SK-N-SH treated with all-trans-retinoic acid at 6 μM for 48 hours (cell line): ENCODE data around the gene LARGE1.

Source experiments
- ATAC-seq: fragments of 200-7000 bp; cut with Tn5 transposase; 3 replicates; pipeline ENCODE4 v1.9.1; 2020; ENCODE audit warnings: mild to moderate bottlenecking, moderate library complexity
- ARNTL ChIP-seq: fragments of 450-650 bp; formaldehyde crosslinking; IDR thresholded peaks from 2 replicates; pipeline ENCODE4 v1.5.0; 2020; ENCODE audit warnings: low read depth, mild to moderate bottlenecking, moderate library complexity, borderline replicate concordance
- BACH2 ChIP-seq: fragments of 250-450 bp; sonication (Bioruptor Pico); IDR thresholded peaks from 2 replicates; pipeline ENCODE4 v1.9.0; 2021; ENCODE audit warnings: mild to moderate bottlenecking, borderline replicate concordance
- CSDC2 ChIP-seq: fragments of 250-450 bp; sonication (Bioruptor Pico); IDR thresholded peaks from 2 replicates; pipeline ENCODE4 v1.5.0; 2020; ENCODE audit warnings: mild to moderate bottlenecking, moderate library complexity
- ESRRG ChIP-seq: fragments of 250-450 bp; sonication (Bioruptor Pico); IDR thresholded peaks from 2 replicates; pipeline ENCODE4 v1.6.1; 2021; ENCODE audit warnings: mild to moderate bottlenecking
- GLIS3 ChIP-seq: fragments of 250-450 bp; sonication (Bioruptor Pico); IDR thresholded peaks from 2 replicates; pipeline ENCODE4 v1.5.0; 2020; ENCODE audit warnings: mild to moderate bottlenecking, moderate library complexity
- ISL1 ChIP-seq: fragments of 250-450 bp; sonication (Bioruptor Pico); IDR thresholded peaks from 2 replicates; pipeline ENCODE4 v2.1.2; 2022; ENCODE audit warnings: mild to moderate bottlenecking, moderate library complexity
- OSR1 ChIP-seq: fragments of 250-450 bp; sonication (Bioruptor Pico); IDR thresholded peaks from 2 replicates; pipeline ENCODE4 v1.8.0; 2022; ENCODE audit warnings: moderate library complexity, mild to moderate bottlenecking, inconsistent platforms
- PPARA ChIP-seq: fragments of 250-450 bp; sonication (Bioruptor Pico); IDR thresholded peaks from 2 replicates; pipeline ENCODE4 v1.5.0; 2020; ENCODE audit warnings: mild to moderate bottlenecking, borderline replicate concordance
- RARB ChIP-seq: fragments of 250-450 bp; sonication (Bioruptor Pico); IDR thresholded peaks from 2 replicates; pipeline ENCODE4 v1.8.0; 2021; ENCODE audit warnings: mild to moderate bottlenecking, moderate library complexity
- SNAI2 ChIP-seq: fragments of 250-450 bp; sonication (Bioruptor Pico); IDR thresholded peaks from 2 replicates; pipeline ENCODE4 v1.5.0; 2020; ENCODE audit warnings: mild to moderate bottlenecking, moderate library complexity
- TCF4 ChIP-seq: fragments of 250-450 bp; sonication (Bioruptor Pico); IDR thresholded peaks from 2 replicates; pipeline ENCODE4 v1.8.0; 2021; ENCODE audit warnings: mild to moderate bottlenecking, moderate library complexity, borderline replicate concordance
- TOX ChIP-seq: fragments of 250-450 bp; sonication (Bioruptor Pico); IDR thresholded peaks from 2 replicates; pipeline ENCODE4 v1.8.0; 2021; ENCODE audit warnings: mild to moderate bottlenecking, moderate library complexity, borderline replicate concordance
- ZC3H10 ChIP-seq: fragments of 250-450 bp; sonication (Bioruptor Pico); IDR thresholded peaks from 2 replicates; pipeline ENCODE4 v1.5.1; 2021; ENCODE audit warnings: mild to moderate bottlenecking, moderate library complexity
- ZFP3 ChIP-seq: fragments of 250-450 bp; sonication (Bioruptor Pico); IDR thresholded peaks from 2 replicates; pipeline ENCODE4 v1.5.0; 2020; ENCODE audit warnings: mild to moderate bottlenecking, moderate library complexity
- ZFP30 ChIP-seq: fragments of 450-650 bp; formaldehyde crosslinking; IDR thresholded peaks from 2 replicates; pipeline ENCODE4 v1.5.0; 2022; ENCODE audit warnings: mild to moderate bottlenecking, moderate library complexity
- ZNF565 ChIP-seq: fragments of 450-650 bp; formaldehyde crosslinking; conservative IDR thresholded peaks from 2 replicates; pipeline ENCODE4 v1.5.0; 2020; ENCODE audit warnings: low read depth, mild to moderate bottlenecking, moderate library complexity
- ZNF70 ChIP-seq: fragments of 450-650 bp; formaldehyde crosslinking; IDR thresholded peaks from 2 replicates; pipeline ENCODE4 v1.5.0; 2020; ENCODE audit warnings: mild to moderate bottlenecking, moderate library complexity
- ZNF8 ChIP-seq: fragments of 450-650 bp; formaldehyde crosslinking; IDR thresholded peaks from 2 replicates; pipeline ENCODE4 v1.5.0; 2020; ENCODE audit warnings: mild to moderate bottlenecking, moderate library complexity
- TF ChIP-seq, protein P1 (sequence below): fragments of 250-450 bp; sonication (Bioruptor Pico); IDR thresholded peaks from 2 replicates; pipeline ENCODE4 v1.5.1; 2021; ENCODE audit warnings: mild to moderate bottlenecking, moderate library complexity
- TF ChIP-seq, protein P2 (sequence below): fragments of 250-450 bp; sonication (Bioruptor Pico); IDR thresholded peaks from 2 replicates; pipeline ENCODE4 v1.8.0; 2021; ENCODE audit warnings: low read depth, mild to moderate bottlenecking, moderate library complexity, borderline replicate concordance
- TF ChIP-seq, protein P3 (sequence below): fragments of 250-450 bp; sonication (Bioruptor Pico); IDR thresholded peaks from 2 replicates; pipeline ENCODE4 v1.8.0; 2020; ENCODE audit warnings: mild to moderate bottlenecking, moderate library complexity, borderline replicate concordance
- TF ChIP-seq, protein P4 (sequence below): fragments of 250-450 bp; sonication (Bioruptor Pico); IDR thresholded peaks from 2 replicates; pipeline ENCODE4 v1.5.1; 2020; ENCODE audit warnings: low read depth, mild to moderate bottlenecking, moderate library complexity

LARGE1 gene

DNA sequence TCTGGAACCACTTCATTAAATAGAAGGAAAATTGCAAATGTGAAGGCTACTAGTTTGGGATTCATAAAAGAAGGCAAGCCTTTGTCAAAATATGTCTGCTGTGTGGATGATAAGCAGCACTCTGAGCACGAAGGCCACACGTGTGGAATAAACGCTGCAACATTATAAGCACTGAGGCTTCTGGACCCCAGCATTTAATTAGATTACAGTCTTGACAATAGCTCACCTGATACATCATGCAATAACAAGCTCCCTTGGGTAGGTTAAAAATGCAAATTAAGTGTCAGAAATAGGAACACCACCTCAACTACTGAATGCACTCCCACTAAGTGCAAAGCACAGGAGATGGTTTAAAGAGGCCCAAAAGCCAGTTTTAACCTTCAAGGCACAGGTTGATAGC lies 179.3 kb downstream of the LARGE1 start:
- TF ChIP-seq ZFP30 (CRISPR knock-in tag) = no peak
- TF ChIP-seq, protein P1, sequence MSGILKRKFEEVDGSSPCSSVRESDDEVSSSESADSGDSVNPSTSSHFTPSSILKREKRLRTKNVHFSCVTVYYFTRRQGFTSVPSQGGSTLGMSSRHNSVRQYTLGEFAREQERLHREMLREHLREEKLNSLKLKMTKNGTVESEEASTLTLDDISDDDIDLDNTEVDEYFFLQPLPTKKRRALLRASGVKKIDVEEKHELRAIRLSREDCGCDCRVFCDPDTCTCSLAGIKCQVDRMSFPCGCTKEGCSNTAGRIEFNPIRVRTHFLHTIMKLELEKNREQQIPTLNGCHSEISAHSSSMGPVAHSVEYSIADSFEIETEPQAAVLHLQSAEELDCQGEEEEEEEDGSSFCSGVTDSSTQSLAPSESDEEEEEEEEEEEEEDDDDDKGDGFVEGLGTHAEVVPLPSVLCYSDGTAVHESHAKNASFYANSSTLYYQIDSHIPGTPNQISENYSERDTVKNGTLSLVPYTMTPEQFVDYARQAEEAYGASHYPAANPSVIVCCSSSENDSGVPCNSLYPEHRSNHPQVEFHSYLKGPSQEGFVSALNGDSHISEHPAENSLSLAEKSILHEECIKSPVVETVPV (CRISPR knock-in tag) = no peak
- TF ChIP-seq ZC3H10 (CRISPR knock-in tag) = no peak
- TF ChIP-seq RARB = no peak
- TF ChIP-seq PPARA = no peak
- no peak for TF ChIP-seq ZNF70 (CRISPR knock-in tag)
- no peak for TF ChIP-seq CSDC2
- no peak for TF ChIP-seq ZNF8 (CRISPR knock-in tag)
- TF ChIP-seq OSR1 (CRISPR knock-in tag) = no peak
- no peak for ATAC-seq

DNA sequence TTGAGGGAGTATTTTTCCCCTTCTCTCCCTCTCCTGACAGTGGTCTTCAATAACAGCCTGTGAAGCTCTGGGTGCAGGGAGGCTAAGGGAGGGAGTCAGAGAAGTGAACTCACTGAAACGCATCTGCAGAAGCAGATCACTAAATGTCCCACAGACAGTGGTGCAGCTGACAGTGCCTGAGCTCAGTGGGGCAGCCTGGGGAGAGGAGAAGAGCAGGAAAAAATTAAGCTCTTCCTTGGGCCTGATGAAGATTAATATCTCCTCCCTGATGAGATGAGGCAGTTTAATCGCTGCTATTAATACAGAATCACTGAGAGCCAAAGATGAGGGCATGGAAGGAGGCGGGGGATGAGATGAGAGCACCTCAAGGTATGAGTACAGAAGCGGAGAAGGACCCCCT lies 180.8 kb downstream of the LARGE1 start:
- no peak for ATAC-seq
- TF ChIP-seq, protein P2, sequence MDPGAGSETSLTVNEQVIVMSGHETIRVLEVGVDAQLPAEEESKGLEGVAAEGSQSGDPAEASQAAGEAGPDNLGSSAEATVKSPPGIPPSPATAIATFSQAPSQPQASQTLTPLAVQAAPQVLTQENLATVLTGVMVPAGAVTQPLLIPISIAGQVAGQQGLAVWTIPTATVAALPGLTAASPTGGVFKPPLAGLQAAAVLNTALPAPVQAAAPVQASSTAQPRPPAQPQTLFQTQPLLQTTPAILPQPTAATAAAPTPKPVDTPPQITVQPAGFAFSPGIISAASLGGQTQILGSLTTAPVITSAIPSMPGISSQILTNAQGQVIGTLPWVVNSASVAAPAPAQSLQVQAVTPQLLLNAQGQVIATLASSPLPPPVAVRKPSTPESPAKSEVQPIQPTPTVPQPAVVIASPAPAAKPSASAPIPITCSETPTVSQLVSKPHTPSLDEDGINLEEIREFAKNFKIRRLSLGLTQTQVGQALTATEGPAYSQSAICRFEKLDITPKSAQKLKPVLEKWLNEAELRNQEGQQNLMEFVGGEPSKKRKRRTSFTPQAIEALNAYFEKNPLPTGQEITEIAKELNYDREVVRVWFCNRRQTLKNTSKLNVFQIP (CRISPR knock-in tag) = no peak
- TF ChIP-seq RARB (no peak), ESRRG (CRISPR knock-in tag) (no peak), ISL1 (CRISPR knock-in tag) (no peak), SNAI2 (CRISPR knock-in tag) (no peak), ZFP30 (CRISPR knock-in tag) (no peak), OSR1 (CRISPR knock-in tag) (no peak), TCF4 (CRISPR knock-in tag) (no peak), ZFP3 (CRISPR knock-in tag) (no peak), BACH2 (CRISPR knock-in tag) (no peak), ZNF8 (CRISPR knock-in tag) (no peak), ZNF70 (CRISPR knock-in tag) (no peak), ZNF565 (CRISPR knock-in tag) (no peak), GLIS3 (CRISPR knock-in tag) (no peak), ZC3H10 (CRISPR knock-in tag) (no peak)
- TF ChIP-seq, protein P3, sequence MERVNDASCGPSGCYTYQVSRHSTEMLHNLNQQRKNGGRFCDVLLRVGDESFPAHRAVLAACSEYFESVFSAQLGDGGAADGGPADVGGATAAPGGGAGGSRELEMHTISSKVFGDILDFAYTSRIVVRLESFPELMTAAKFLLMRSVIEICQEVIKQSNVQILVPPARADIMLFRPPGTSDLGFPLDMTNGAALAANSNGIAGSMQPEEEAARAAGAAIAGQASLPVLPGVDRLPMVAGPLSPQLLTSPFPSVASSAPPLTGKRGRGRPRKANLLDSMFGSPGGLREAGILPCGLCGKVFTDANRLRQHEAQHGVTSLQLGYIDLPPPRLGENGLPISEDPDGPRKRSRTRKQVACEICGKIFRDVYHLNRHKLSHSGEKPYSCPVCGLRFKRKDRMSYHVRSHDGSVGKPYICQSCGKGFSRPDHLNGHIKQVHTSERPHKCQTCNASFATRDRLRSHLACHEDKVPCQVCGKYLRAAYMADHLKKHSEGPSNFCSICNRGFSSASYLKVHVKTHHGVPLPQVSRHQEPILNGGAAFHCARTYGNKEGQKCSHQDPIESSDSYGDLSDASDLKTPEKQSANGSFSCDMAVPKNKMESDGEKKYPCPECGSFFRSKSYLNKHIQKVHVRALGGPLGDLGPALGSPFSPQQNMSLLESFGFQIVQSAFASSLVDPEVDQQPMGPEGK (CRISPR knock-in tag) = no peak
- TF ChIP-seq, protein P4, sequence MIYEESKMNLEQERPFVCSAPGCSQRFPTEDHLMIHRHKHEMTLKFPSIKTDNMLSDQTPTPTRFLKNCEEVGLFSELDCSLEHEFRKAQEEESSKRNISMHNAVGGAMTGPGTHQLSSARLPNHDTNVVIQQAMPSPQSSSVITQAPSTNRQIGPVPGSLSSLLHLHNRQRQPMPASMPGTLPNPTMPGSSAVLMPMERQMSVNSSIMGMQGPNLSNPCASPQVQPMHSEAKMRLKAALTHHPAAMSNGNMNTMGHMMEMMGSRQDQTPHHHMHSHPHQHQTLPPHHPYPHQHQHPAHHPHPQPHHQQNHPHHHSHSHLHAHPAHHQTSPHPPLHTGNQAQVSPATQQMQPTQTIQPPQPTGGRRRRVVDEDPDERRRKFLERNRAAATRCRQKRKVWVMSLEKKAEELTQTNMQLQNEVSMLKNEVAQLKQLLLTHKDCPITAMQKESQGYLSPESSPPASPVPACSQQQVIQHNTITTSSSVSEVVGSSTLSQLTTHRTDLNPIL (CRISPR knock-in tag) = no peak
- TF ChIP-seq, protein P1 (CRISPR knock-in tag) = no peak

DNA sequence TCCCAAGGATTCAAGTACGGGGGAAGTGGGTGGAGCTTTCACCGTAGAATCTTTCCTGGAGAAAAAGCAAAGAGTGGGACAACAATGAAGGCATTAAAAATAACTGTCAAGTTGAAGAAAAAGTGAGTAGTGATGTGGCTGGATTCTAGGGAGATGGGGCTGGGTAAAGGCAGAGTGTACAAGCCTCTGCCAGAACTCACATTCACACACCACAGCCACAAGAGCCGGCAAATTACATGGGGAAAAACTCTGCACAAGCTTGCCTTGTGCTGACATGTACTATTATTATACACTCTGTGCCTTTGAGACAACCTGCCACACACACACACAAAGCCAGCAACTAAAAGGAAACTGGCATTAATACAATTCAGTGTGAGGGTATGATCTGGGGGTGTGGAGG lies 182.6 kb downstream of the LARGE1 start:
- TF ChIP-seq, protein P3 (CRISPR knock-in tag) = no peak
- TF ChIP-seq, protein P1 (CRISPR knock-in tag) = no peak
- no peak for TF ChIP-seq TOX
- no peak for TF ChIP-seq GLIS3 (CRISPR knock-in tag)
- TF ChIP-seq ZNF70 (CRISPR knock-in tag) = no peak
- TF ChIP-seq ARNTL (CRISPR knock-in tag) = no peak
- no peak for TF ChIP-seq ESRRG (CRISPR knock-in tag)
- no peak for TF ChIP-seq CSDC2
- no peak for TF ChIP-seq BACH2 (CRISPR knock-in tag)
- no peak for TF ChIP-seq ISL1 (CRISPR knock-in tag)
- TF ChIP-seq, protein P4 (CRISPR knock-in tag) = no peak
- no peak for TF ChIP-seq RARB

More for the DNA sequence above, 182.6 kb downstream of the LARGE1 start:
- no peak for ATAC-seq
